ENCODE measurements around the gene AMER1.

The AMER1 gene

DNA sequence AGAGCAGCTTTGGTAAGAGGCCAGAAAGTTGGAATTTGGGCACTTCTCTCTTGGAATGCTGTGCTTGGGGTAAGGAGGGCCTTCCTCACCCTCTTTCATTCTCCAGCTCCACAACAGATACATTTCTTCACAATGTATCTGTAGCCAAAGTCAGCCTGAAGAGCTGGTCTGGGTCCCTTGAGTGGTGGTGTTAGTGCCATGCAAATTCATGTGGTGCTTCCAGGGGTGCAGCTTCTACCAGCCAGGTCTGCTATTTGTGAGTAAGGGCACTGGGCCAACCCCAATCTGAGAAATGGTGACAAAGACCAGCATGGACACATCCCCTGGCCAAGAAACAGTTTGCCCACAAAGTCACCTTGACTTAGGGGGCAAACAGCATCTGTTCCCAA is 17.8 kb downstream of the AMER1 start:
- DNase-seq (ENCODE audit: low read depth) = no peak
- H3K4me3 ChIP-seq (ENCODE audit: low read depth, low read length) = no peak overlapping the region
- in situ Hi-C loops (cut with HindIII; ENCODE audit: low sequenced_read_pairs) = no loop called here
- TF ChIP-seq, protein P1, sequence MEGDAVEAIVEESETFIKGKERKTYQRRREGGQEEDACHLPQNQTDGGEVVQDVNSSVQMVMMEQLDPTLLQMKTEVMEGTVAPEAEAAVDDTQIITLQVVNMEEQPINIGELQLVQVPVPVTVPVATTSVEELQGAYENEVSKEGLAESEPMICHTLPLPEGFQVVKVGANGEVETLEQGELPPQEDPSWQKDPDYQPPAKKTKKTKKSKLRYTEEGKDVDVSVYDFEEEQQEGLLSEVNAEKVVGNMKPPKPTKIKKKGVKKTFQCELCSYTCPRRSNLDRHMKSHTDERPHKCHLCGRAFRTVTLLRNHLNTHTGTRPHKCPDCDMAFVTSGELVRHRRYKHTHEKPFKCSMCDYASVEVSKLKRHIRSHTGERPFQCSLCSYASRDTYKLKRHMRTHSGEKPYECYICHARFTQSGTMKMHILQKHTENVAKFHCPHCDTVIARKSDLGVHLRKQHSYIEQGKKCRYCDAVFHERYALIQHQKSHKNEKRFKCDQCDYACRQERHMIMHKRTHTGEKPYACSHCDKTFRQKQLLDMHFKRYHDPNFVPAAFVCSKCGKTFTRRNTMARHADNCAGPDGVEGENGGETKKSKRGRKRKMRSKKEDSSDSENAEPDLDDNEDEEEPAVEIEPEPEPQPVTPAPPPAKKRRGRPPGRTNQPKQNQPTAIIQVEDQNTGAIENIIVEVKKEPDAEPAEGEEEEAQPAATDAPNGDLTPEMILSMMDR (IDR thresholded peaks at IDR 0.05; ENCODE audit: low read depth, low read length, missing control alignments) = no peak

DNA sequence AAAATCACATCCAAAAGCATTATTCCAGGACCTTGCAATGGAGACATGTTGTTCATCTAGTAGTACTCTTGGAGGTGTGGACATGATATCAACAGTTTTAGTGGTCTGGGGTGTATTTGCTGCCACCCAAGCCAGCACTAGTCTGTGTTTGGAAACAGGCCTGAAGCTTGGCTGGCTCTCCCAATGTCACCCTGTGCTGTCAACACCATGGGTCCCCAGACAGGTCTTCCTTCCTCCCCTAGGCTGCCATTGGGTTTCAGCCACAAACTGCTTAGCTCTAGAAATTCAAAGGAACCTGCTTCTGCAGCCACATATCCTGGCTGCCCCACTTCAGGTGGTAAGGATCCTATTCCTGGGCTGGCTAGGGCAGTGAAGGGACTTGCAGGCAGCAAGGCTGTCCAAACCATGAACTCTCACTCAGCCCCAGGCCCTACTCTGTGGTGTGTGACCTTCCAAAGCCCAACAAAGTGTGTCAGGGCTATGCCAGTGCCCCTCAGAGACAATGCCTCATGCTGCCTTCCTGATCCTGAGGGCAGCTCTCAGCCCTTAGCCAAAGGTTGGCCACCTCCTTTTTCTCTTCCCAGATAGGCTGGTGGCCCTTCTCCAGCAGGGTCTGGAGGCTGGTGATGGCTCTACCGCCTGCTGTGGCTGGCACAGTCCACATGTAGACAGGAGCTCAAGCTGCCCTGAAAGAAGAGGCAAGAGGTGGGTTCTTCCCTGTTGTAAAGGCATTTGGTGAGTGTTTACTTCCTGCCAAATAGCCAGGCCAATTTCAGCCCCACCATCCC is 18.3 kb downstream of the AMER1 start:
- DNase-seq (ENCODE audit: low read depth) = no peak
- in situ Hi-C loops (cut with HindIII; ENCODE audit: low sequenced_read_pairs) = no loop called here
- TF ChIP-seq, protein P1 (IDR thresholded peaks at IDR 0.05; ENCODE audit: low read depth, low read length, missing control alignments) = no peak
- no peak overlapping the region for H3K4me3 ChIP-seq (ENCODE audit: low read depth, low read length)

DNA sequence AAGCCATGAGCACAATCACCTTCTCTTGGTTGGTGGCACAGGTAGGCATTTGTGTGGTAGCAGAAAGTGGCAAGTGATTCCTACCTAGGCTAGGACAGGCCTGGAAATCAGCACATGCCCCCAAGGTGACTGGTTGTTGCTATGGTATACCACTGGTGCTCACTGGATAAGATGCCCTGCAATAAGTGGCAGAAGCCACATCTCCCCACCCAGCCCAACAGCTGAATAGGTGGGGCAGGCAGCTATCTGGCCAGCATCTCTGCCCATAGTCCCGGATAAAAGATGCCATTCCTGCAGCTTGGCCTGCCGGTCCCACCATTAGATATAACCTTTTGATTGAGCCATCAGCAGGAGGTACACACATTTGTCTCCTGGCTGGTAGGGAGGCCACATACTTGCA is 21.1 kb downstream of the AMER1 start:
- H3K4me3 ChIP-seq (ENCODE audit: low read depth, low read length) = no peak overlapping the region
- TF ChIP-seq, protein P1 (IDR thresholded peaks at IDR 0.05; ENCODE audit: low read depth, low read length, missing control alignments) = no peak
- DNase-seq (ENCODE audit: low read depth) = no peak
- in situ Hi-C loops (cut with HindIII; ENCODE audit: low sequenced_read_pairs) = no loop called here

DNA sequence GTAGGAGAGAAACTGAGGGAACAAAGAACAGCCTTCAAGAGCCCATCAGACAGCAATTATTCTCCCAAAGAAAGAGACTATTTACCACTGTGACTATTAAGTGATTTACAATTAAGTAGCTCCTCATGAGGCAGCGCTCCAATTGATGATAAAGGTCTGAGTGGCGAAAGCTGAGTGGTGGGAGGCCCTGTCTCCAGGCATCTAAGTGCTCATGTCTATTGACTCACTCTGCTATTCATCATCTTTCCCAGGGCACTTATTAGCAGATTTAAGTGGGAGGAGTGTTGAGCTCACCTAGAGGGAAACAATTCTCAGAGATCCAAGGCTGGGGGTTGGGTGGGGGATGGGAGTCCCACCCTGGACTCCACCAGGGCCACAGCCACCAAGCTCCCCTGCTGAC is 23.3 kb downstream of the AMER1 start:
- TF ChIP-seq, protein P1 (IDR thresholded peaks at IDR 0.05; ENCODE audit: low read depth, low read length, missing control alignments) = no peak
- in situ Hi-C loops (cut with HindIII; ENCODE audit: low sequenced_read_pairs) = no loop called here
- no peak overlapping the region for H3K4me3 ChIP-seq (ENCODE audit: low read depth, low read length)
- no peak for DNase-seq (ENCODE audit: low read depth)

DNA sequence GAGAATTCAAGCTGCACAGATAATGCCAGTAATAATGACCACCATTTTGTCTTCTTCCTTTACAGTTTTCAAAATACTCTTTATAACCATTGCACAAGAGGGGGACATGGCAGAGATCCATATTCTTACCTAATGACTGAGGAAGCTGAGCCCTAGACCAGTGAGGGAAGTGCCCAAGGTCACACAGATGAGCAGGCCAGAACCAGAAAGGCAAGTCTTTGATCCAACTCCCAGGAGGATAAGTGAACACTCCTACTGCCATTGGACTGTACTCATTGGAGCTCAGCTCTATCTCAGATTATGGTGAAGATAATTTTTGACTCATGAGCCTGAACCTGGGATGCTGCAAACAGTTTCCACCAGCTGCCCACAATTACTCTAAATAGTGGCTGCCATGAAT is 28.6 kb downstream of the AMER1 start:
- no peak overlapping the region for H3K4me3 ChIP-seq (ENCODE audit: low read depth, low read length)
- in situ Hi-C loops (cut with HindIII; ENCODE audit: low sequenced_read_pairs) = no loop called here
- no peak for DNase-seq (ENCODE audit: low read depth)
- TF ChIP-seq, protein P1 (IDR thresholded peaks at IDR 0.05; ENCODE audit: low read depth, low read length, missing control alignments) = no peak

DNA sequence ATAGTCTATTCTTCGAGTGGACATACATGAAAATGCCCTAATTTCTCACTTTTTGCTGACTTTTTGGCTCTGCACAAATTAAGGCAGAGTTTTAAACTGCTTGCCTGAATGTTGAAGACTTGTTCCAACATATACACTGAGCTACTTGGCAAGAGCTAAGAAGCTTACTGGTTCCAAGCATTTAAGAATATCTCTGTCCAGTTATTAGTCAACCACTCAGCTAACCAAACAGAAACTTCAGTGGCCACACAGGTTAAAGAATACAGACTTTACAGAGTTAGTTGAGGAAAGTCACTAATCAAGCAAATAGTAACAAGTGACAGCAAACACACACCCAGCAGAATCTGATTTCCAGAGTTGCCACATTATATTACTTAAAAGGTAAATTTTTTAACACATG is 35.5 kb downstream of the AMER1 start:
- TF ChIP-seq, protein P1 (IDR thresholded peaks at IDR 0.05; ENCODE audit: low read depth, low read length, missing control alignments) = no peak
- H3K4me3 ChIP-seq (ENCODE audit: low read depth, low read length) = no peak overlapping the region
- no peak for DNase-seq (ENCODE audit: low read depth)
- in situ Hi-C loops (cut with HindIII; ENCODE audit: low sequenced_read_pairs) = no loop called here
